HG03342 (cell line): ENCODE results near the gene SMPDL3A.

Experiments
- ATAC-seq: cut with Tn5 transposase; IDR thresholded peaks from one replicate; pipeline ENCODE4 v1.9.1; 2021; ENCODE audit warnings: mild to moderate bottlenecking, moderate library complexity; ENCODE audit not compliant: unreplicated experiment

SMPDL3A gene

DNA sequence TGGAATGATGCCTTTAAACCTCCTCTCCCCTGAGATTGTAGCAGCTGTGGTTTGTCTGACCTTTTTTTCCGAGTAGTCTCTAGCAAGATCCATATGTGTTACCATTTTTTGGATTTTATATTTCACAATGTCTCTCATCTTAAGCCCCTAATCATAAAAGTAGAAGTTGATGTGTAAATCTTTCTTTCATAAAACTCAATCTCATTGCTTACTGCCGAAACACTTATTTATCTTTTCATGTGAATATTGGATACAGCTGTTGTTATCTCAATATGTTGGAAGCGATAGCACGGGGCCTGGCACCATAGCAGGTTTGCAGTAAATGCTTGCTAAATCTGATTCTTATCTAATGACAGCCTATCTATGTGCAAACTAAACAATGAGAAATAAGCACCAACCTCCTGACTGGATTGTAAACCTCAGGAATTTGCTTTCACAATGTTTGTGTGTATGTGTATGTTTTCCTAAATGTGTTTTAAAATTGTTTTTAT is 14.2 kb downstream of the SMPDL3A start:
- ATAC-seq = no peak

DNA sequence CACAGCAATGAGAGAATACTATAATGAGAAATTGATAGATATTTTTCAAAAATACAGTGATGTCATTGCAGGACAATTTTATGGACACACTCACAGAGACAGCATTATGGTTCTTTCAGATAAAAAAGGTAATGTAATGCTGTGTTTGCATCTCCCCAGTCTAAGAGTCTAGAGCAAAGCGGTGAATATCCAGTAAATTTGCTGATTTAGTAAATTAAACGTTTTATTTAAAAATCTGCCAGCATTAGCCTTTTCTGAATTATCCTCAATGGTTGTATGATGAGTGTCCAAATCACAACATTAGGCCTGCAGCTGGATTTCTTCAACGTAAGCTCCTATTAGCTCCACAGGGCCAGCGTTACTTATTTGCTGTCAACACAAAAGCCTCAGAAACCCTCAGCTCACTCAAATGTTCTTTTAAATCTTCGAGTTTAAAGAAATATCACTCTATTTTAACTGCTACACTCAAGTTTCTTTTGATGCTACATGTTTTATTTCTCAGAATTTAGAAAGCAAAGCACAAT is 16.0 kb downstream of the SMPDL3A start:
- no peak for ATAC-seq

DNA sequence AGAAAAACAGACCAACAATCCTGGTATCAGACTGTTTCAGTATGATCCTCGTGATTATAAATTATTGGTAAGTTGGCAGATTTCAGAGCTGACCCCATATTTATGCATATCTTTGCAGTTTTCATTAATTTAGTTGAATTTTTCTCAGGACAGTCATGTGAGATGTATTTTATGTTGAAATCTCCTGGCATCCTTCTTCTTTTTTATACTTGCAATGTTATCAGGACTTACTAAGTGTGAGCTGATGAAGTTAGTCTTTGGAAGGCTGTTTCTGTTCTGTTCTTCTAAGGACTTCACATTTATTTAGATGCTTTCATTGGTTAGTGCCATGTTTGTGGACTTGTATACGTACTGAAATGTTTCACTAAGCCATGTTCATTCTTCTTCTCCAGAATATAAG is 17.2 kb downstream of the SMPDL3A start:
- ATAC-seq = no peak

DNA sequence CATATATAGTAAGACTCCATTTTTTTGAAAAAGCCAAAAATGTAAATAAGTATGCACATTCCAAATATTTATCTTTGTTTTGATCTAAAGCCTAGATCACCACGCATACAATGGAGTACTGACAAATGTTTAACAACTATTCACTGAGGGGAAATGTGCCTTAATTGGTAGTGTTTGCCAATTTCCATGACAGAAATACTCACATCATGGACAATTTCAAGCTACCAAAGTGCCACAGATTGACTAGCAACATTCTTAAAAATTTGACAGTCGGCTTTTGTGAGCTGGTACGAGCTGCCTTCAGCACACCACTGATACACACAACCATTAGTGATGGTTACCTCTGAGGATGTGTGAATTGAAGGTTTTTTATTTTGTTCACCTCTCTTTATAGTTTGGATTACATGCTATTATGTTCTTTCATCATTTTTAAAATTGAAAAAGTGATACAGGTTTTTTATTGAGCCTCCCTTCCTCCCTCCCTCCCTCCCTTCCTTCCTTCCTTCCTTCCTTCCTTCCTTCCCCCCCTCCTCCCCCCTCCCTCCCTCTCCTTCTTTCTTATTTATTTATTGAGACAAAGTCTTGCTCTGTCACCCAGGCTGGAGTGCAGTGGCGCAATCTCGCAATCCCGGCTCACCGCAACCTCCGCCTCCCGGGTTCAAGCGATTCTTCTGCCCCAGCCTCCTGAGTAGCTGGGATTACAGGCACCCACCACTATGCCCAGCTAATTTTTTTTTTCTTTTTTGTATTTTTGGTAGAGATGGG is 19.2 kb downstream of the SMPDL3A start:
- no peak for ATAC-seq

DNA sequence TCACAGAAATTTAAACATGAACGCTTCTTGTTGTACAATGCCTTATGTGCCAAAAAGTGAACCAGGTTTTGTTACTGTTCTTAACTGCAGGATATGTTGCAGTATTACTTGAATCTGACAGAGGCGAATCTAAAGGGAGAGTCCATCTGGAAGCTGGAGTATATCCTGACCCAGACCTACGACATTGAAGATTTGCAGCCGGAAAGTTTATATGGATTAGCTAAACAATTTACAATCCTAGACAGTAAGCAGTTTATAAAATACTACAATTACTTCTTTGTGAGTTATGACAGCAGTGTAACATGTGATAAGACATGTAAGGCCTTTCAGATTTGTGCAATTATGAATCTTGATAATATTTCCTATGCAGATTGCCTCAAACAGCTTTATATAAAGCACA is 19.9 kb downstream of the SMPDL3A start:
- ATAC-seq = no peak

DNA sequence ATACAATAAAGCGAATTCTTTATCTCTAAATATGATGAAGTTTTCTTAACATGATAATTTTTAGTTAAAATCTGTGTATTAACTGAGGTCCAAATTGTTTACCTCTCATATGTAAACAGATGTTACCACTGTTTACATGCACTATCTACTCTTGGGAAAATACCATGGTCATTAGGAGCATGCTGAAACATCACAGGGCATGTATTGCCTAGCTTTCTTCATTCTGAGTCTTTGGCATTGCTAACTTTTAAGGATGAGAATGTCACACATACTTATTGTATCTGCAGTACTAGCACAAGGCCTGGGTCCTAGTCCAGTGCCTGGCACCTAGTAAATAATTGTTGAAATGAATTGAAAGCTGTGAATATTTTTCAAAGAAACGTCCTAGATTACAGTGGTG is 20.6 kb downstream of the SMPDL3A start:
- ATAC-seq = no peak

DNA sequence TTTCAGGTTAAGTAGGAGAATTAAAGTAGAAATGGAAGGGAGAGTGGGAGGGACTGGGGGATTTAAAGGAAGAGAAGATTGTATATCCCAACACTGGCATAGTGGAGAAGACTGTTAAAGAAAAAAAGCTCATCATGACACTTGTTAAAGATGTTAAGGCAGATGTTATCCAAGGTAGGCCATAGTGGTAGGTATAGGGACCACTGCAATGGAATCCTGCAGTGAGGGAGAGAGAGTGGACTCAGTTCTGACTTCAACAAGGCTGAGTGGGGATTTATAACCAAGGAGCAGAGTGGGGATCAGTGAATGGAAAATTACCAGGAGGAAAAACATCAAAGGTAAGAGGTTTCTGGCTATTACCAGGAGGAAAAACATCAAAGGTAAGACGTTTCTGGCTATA is 21.1 kb downstream of the SMPDL3A start:
- ATAC-seq = no peak

DNA sequence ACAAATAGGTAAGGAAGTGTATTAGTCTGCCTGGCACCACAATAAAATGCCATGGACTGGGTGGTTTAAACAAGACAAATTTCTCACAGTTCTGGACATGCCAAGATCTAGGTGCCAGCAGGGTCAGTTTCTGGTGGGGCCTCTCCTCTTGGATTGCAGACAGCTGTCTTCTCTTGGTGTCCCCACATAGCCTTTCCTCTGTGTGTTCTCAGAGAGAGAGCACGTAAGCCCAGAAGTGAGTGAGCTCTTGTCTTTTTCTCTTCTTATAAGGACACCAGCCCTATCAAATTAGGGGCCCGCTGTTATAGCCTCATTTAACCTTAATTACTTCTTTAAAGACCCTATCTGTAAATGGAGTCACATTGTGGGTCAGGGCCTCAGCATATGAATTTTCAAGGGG is 28.3 kb downstream of the SMPDL3A start:
- no peak for ATAC-seq

DNA sequence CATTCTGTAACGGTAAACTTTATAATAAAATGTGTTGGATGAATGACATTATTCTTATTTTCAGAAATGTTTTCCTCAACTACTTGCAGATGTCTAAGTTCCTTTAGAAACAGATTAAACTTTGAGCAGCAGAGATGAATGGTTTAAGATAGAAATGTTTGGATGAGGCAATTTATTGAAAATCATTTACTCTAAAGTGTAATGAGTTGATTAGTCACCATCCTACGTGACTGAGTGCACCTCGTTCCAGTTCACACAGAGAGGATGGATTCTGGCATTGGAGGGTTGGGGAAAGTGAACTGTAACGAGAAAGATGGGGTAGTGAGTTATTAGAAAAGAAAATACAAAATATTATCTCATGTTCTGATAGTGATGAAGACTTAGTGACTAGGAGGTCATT is 28.7 kb downstream of the SMPDL3A start:
- ATAC-seq = no peak

DNA sequence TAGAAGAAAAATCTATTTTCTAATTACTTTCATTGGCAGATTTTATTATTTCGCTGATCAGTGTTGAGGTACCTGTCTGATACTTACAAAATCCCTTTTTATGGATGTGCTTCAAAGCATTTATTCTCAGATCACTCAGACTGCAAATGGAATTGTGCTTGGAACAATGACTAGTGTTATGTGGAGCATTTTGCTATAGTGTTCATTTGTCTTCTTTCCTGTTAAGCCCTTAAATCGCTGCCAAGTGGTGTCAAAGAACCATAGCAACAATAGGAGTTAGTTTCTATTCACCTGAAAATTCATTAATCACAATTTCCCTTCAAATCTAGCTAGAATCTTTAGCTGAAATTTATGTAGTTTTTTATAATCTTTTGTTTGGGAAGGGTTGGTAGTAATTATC is 29.8 kb downstream of the SMPDL3A start:
- no peak for ATAC-seq

DNA sequence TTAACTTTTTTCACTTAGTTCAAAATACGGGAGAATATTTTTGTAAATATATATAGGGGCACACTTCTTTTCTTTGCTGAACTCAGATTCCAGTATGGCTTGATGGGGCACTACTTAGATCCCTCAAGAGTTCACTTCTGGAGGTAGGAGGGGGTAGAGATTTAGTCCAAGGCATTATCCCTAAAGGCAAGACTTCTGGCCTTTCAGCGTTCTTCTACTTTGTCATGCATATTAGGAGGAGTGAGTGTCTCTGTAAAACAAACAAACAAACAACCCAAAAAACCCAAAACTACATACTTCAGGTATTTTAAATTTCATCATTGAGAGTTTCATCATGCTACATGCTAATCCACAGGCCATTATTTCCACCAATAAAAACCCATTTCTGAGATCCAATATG is 32.0 kb downstream of the SMPDL3A start:
- ATAC-seq = no peak

DNA sequence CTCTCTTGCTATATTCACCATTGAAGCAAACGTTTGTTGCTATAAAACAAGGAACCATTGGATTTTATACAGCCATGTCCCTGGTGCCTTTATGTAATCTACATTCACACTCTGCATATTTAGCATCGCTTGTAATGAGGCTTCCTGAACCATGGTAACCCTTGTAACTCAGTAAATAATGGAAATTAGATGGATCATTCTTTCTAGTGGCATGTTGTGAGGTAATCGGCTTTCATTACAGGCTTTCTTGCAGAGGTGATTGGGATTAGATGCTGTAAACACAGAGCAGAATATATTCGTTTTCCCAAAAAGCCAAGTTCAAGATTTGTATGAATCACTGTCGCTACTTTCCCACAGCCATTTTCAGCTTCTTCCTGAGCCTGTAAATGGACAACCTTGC is 36.1 kb downstream of the SMPDL3A start:
- no peak for ATAC-seq

DNA sequence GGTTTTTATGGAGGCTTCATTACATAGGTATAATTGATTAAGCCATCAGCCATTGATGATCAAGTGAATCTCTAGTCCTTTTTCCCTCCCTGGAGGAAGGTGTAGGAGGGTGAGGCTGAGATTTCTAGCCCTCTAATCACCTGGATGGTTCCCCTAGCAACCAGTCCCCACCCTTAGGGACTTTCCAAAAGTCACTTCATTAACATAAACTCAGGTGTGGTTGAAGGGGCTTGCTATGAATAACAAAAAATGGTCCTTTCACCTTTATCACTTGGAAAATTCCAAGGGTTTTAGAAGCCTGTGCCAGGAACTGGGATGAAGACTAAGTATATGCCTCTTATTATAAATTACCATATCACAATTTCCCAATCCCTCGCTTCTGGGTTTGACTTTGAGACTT is 40.4 kb downstream of the SMPDL3A start:
- ATAC-seq = no peak

DNA sequence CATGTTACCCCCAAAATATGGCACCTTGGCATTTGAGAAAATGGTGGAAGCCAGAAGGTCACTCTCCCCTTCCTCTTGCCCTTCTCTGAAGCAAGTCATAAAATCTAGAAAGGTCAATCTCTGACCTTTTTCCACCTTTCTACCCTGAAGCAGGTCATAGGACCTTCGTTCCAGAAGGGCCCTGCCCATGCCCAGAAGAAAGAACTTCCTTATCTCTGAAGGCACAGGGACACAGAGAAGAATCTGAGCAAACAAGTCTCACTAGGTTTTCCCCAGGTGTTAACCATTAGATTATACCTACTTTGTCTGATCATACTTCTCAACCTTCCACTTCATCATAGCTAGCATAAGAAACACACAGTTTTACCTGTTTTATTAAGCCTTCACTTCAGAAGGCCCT is 42.5 kb downstream of the SMPDL3A start:
- ATAC-seq = no peak

DNA sequence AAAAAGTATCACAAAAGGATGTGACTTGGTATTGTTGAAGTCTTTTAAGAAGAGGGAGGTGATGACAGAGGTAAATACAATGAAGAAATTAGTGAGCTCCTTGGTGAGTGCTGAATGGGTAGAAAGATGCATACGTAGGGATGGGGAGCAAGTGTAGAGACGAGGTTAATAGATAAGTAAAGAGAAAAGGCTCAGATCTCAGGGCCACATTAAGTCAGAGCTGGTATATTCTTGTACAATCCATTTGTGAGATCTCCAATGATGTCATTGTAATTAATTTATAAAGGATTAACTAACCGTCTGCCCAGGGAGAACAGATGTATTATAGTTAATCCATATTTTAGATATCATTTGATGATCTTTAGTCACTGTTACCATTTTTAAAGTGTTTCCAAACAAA is 43.4 kb downstream of the SMPDL3A start:
- ATAC-seq = no peak

DNA sequence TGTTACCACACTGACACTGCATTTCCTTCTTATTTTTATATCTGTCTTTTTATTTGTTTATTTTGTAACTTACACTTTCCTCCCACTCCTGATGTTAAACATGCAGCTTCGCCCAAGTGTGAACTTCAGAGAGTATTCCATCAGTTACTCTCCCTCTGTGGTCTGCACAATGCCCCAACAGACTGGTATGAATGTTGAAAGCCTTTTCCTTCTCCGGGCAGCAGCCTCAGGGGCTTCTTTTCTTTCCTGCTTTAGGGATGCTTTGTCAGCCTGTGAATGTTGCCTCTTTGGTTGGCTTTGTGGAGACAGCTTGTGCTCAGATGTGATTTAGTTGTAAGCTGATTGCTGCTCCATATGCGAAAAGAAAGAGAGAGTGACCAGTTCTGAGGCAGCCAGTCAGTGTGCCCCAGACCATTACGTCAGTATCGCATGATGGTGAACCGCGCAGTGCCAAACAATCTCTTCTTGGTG is 44.0 kb downstream of the SMPDL3A start:
- no peak for ATAC-seq

DNA sequence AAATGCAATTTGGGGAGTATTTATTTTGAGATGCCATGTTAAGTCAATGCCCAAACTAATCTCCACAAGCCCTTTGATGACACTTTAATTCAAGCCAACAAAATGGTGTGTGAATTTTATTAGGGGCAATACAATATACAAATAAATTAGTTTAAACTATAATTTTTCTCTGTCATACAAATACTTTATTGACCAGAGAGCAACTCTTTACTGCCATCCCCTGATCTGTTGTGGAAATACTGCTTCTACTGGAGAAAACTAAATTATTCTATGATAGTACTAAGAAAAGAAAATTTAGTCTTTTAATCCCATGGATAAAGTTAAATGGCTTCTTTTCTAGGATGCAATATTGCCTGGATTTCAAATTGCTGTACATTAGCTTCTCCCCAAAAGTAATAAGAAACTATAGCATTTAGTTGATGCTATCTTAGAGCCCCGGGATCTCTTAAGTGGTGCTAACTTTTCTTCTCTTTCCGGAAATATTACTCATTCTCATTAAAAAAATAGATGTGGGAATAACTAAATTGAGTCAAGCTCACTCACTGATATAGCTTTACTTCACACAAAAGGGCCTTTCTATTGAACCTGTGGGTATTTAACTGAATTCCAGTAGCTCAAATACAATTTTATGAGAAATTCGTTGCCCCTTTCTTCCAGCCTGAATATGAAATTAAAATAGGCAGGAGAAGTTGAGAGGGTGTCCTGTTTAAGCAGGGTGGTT is 49.2 kb downstream of the SMPDL3A start:
- no peak for ATAC-seq

DNA sequence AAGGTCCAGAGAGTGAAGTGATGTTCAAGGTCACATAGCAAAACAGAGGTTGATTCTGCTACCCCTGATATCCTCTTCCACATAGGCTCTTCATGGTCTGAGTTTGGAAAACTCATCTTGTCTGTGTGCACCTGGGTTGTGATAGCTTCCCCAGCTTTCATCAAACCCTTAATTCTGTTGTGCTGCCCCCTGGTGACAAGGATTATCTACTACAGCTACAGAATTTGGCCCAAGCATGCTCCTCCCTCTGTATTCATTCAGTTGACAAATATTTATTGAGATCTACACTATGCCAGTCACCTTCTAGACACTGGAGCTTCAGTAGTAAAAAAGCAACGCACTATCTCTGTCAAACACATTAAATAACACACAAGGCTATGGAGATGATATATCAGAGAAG is 50.4 kb downstream of the SMPDL3A start:
- ATAC-seq = peak; percentile 94

DNA sequence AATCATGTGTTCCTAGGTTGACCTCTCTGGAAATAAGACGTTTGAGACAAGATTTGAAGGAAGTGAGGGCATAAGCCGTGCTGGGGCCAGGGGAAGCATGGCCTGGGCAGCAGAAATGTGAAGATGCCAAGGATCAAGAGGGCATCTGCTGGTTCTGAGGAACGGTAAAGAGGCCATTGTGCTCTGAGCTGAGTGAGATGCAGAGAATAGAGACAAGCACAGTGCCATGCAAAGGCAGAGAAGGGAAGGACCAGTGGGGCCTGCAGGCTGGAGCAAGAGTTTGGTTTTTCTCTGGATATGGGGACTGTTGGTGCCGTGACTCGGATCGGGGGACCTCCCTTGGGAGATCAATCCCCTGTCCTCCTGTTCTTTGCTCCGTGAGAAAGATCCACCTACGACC is 50.8 kb downstream of the SMPDL3A start:
- peak; percentile 17 for ATAC-seq

DNA sequence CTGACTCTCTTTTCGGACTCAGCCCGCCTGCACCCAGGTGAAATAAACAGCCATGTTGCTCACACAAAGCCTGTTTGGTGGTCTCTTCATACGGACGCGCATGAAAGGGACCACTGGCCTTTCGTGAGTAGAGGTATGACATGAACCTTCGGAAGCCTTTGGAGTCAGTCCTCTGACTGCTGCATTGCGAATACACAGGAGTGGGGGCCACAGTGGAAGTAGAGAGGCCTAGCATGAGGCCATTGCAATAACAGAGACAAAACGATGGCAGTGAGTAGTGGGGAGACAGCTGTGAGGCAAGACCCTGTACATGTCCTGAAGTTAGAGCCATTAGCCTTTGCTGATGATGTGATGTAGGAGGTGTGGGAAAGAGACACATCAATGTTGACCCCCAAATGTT is 56.4 kb downstream of the SMPDL3A start:
- ATAC-seq = no peak

DNA sequence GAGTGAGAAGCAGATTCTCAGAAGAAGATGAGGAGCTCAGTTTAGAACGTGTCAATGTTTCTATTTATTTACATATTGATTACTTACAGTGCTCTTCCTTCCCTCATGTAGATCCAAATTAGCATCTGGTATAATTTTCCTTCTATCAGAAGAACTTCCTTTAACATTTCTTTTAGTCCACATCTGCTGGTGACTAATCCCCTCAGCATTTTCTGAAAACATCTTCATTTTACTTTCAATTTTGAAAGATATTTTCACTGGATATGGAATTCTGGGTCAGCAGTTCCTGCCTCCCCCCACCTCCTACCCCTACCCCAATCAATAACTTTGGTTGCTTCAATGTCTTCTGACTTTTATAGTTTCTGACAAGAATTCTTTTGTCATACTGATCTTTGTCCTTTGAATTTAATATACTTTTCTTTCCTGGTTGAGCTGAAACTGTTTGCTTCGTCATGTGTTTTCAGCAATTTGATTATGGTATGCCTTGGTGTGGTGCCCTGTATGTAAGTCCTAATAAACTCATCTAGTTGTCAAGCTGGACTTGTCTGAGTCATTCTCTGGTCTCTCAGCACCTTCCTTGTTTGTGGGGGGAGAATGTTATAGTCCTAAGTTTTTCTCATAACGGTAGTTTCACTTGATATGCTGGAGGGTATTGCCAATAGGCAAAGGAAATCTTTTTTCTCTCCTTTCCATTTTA is 57.0 kb downstream of the SMPDL3A start:
- no peak for ATAC-seq
